H4 (cell line): ENCODE results near the gene NTN5. TPM values are rescaled to one million over a fixed set of nuclear protein-coding genes. Genes with fewer than 3 reads are reported as not detected.

Experiments
- DNase-seq: peaks from one replicate; pipeline ENCODE4 v3.0.0-alpha.2; 2015; ENCODE audit warnings: low spot score
- total RNA-seq: library from RNA; depleted of rRNA; stranded (reverse); fragments of >200 nt; shearing (Covaris generic); gene quantifications from 2 replicates; pipeline ENCODE4 v1.2.3, GENCODE V29; 2014

The NTN5 gene
- total RNA-seq, 1 experiment from 2014 or later: 0.58 TPM

- no peak for DNase-seq
These were observed 41.6 kb downstream of the NTN5 start for GRCh38 chr19:48631225-48631624.

- DNase-seq: no peak
These were observed 42.3 kb downstream of the NTN5 start for GRCh38 chr19:48630296-48631063.

GRCh38 chr19:48629599-48630295 is 43.1 kb downstream of the NTN5 start:
- DNase-seq: no peak

GRCh38 chr19:48629297-48629598 is 43.6 kb downstream of the NTN5 start:
- no peak for DNase-seq

GRCh38 chr19:48628486-48629296 is 44.1 kb downstream of the NTN5 start:
- DNase-seq: no peak

GRCh38 chr19:48627865-48628314 is 44.9 kb downstream of the NTN5 start:
- no peak for DNase-seq

GRCh38 chr19:48627201-48627864 is 45.5 kb downstream of the NTN5 start:
- no peak for DNase-seq

GRCh38 chr19:48625891-48626327 is 46.9 kb downstream of the NTN5 start:
- no peak for DNase-seq

- no peak for DNase-seq
These were observed 47.8 kb downstream of the NTN5 start for GRCh38 chr19:48624791-48625723.

- peak; percentile 98 for DNase-seq
These were observed 48.7 kb downstream of the NTN5 start for GRCh38 chr19:48624067-48624594.

GRCh38 chr19:48623556-48624066 is 49.2 kb downstream of the NTN5 start:
- DNase-seq: no peak

GRCh38 chr19:48619692-48620585 is 52.9 kb downstream of the NTN5 start:
- no peak for DNase-seq

- peak; percentile 100 for DNase-seq
These were observed 53.7 kb downstream of the NTN5 start, which contains the start of the genes RPL18 and SPHK2 for GRCh38 chr19:48618916-48619691. Gene RPL18 (minus strand): TSS chr19:48619178. CDS start chr19:48619143, 35 bp downstream. Gene SPHK2 (plus strand): TSS chr19:48619506. CDS start chr19:48620515, 1,009 bp downstream.

- DNase-seq: no peak
These were observed 54.4 kb downstream of the NTN5 start for GRCh38 chr19:48618278-48618915.

GRCh38 chr19:48617146-48617937 is 55.5 kb downstream of the NTN5 start:
- DNase-seq: no peak

GRCh38 chr19:48616491-48617056 is 56.2 kb downstream of the NTN5 start:
- DNase-seq: no peak
